ENCODE measurements around the gene TSPAN7.

The TSPAN7 gene

DNA sequence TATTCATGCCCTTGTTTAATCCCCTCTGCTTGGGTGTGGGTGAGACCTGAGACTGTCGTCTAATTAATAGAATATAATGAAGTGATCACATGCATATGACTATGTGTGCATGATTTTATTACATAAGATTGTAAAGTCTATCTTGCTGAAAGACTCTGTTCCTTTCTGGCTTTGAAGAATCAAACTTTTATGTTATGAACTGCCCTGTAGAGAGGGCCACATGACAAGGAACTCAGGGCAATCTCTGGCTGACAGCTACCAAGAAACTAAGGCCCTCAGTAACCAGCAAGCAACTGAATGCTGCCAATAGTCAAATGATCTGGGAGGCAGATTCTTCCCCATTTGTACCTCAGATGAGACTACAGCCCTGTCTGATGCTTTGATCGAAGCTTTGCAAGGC, 13.5 kb downstream of the TSPAN7 start:
- H2AFZ ChIP-seq (ENCODE audit: insufficient read depth, low read length, poor library complexity) = no peak overlapping the region

DNA sequence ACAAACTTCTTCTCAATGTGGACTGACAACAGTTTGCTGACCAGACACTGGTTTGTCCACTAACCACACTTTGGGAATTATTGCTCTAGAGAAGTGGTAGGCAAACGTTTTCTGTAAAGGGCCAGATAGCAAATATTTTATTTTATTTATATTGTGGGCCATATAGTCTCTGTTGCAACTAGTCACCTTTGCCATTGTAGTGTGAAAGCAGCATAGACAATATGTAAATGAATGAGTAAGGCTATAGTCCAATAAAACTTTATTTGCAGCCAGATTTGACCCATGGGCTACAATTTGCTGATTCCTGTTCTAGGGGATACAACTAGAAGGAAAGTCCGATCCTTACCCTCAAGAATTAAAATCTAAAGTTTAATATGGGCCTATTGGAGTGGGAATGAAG, 14.5 kb downstream of the TSPAN7 start:
- DNase-seq = no peak
- H3K27ac ChIP-seq (ENCODE audit: low read depth, low read length) = no peak overlapping the region
- H3K4me3 ChIP-seq (ENCODE audit: low read depth, low read length) = no peak overlapping the region
- H3K4me2 ChIP-seq (ENCODE audit: low read length) = no peak overlapping the region
- H3K27me3 ChIP-seq (ENCODE audit: insufficient read depth, low read length) = no peaks in the 10 kb centered on the region
- no peak overlapping the region for H3K4ac ChIP-seq (ENCODE audit: low read depth, low read length)
- no peak overlapping the region for H2AFZ ChIP-seq (ENCODE audit: insufficient read depth, low read length, poor library complexity)
- H3K79me2 ChIP-seq (ENCODE audit: control insufficient read depth, insufficient read depth, low read length, poor library complexity) = no peaks in the 10 kb centered on the region
- H2BK12ac ChIP-seq (ENCODE audit: low read length) = no peak overlapping the region
- no peak overlapping the region for H4K12ac ChIP-seq (ENCODE audit: low read depth, low read length)
- H3K9me3 ChIP-seq (ENCODE audit: insufficient read depth, low read depth, low read length) = no peaks in the 10 kb centered on the region
- WGBS (ENCODE audit: extremely low coverage, insufficient coverage, insufficient read length) = no CpG with 5 or more reads among the region's 2 CpGs
- no peak overlapping the region for H2AK5ac ChIP-seq (ENCODE audit: low read length)
- H3K4me1 ChIP-seq (ENCODE audit: control insufficient read depth in 1 of 2, insufficient read depth in 2 of 2, low read length in 2 of 2) = no peaks in the 10 kb centered on the region
- no peak overlapping the region for H2BK120ac ChIP-seq (ENCODE audit: insufficient read depth, low read length, poor library complexity)
- H3K79me1 ChIP-seq (ENCODE audit: low read length) = no peaks in the 10 kb centered on the region
- no peak overlapping the region for H3K23ac ChIP-seq (ENCODE audit: low read length)
- H3K14ac ChIP-seq (ENCODE audit: low read length) = no peak overlapping the region
- H2BK5ac ChIP-seq (ENCODE audit: low read depth, low read length, poor library complexity) = no peak overlapping the region
- H3K18ac ChIP-seq (ENCODE audit: low read length) = no peak overlapping the region
- no peak overlapping the region for H3K9ac ChIP-seq (ENCODE audit: low read length)
- H4K91ac ChIP-seq (ENCODE audit: low read depth, low read length) = no peak overlapping the region
- H4K8ac ChIP-seq (ENCODE audit: low read depth, low read length) = no peak overlapping the region
- no peaks in the 10 kb centered on the region for H3K36me3 ChIP-seq (ENCODE audit: control insufficient read depth in 1 of 2, insufficient read depth in 2 of 2, low read length in 2 of 2)

More for the DNA sequence above, 13.5 kb downstream of the TSPAN7 start:
- no peak overlapping the region for H3K14ac ChIP-seq (ENCODE audit: low read length)
- no peaks in the 10 kb centered on the region for H3K9me3 ChIP-seq (ENCODE audit: insufficient read depth, low read depth, low read length)
- H3K79me2 ChIP-seq (ENCODE audit: control insufficient read depth, insufficient read depth, low read length, poor library complexity) = no peaks in the 10 kb centered on the region
- H3K9ac ChIP-seq (ENCODE audit: low read length) = no peak overlapping the region
- H4K8ac ChIP-seq (ENCODE audit: low read depth, low read length) = no peak overlapping the region
- no peak overlapping the region for H2BK12ac ChIP-seq (ENCODE audit: low read length)
- H3K4me1 ChIP-seq (ENCODE audit: control insufficient read depth in 1 of 2, insufficient read depth in 2 of 2, low read length in 2 of 2) = no peaks in the 10 kb centered on the region
- H3K4me3 ChIP-seq (ENCODE audit: low read depth, low read length) = no peak overlapping the region
- no peak for DNase-seq
- H3K4ac ChIP-seq (ENCODE audit: low read depth, low read length) = no peak overlapping the region
- H3K27ac ChIP-seq (ENCODE audit: low read depth, low read length) = no peak overlapping the region
- H2AK5ac ChIP-seq (ENCODE audit: low read length) = no peak overlapping the region
- no peak overlapping the region for H3K4me2 ChIP-seq (ENCODE audit: low read length)
- no peak overlapping the region for H3K18ac ChIP-seq (ENCODE audit: low read length)
- no peaks in the 10 kb centered on the region for H3K79me1 ChIP-seq (ENCODE audit: low read length)
- no peaks in the 10 kb centered on the region for H3K27me3 ChIP-seq (ENCODE audit: insufficient read depth, low read length)
- H4K91ac ChIP-seq (ENCODE audit: low read depth, low read length) = no peak overlapping the region
- H2BK120ac ChIP-seq (ENCODE audit: insufficient read depth, low read length, poor library complexity) = no peak overlapping the region
- H4K12ac ChIP-seq (ENCODE audit: low read depth, low read length) = no peak overlapping the region
- no peak overlapping the region for H3K23ac ChIP-seq (ENCODE audit: low read length)
- no peaks in the 10 kb centered on the region for H3K36me3 ChIP-seq (ENCODE audit: control insufficient read depth in 1 of 2, insufficient read depth in 2 of 2, low read length in 2 of 2)
- no CpG with 5 or more reads among the region's 2 CpGs for WGBS (ENCODE audit: extremely low coverage, insufficient coverage, insufficient read length)
- H2BK5ac ChIP-seq (ENCODE audit: low read depth, low read length, poor library complexity) = no peak overlapping the region

DNA sequence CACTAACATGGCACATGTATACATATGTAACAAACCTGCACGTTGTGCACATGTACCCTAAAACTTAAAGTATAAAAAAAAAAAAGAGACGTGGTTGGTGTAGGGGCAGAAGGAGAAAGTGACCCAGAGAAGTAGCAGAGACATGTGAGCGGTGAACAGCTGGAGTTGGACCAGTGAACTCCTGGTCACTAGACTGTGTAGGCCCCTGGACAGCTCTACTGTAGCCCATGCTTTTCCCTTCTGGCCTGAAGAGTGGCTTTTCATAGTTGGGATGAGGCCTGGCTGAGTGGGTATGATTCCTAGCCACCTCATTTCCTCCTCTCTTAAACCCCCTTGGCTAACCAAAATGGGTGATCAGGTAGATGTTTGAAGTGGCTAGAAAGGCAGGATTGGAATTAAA, 16.4 kb downstream of the TSPAN7 start:
- H3K14ac ChIP-seq (ENCODE audit: low read length) = no peak overlapping the region
- no peak overlapping the region for H4K8ac ChIP-seq (ENCODE audit: low read depth, low read length)
- H3K27ac ChIP-seq (ENCODE audit: low read depth, low read length) = no peak overlapping the region
- no peak overlapping the region for H3K4me3 ChIP-seq (ENCODE audit: low read depth, low read length)
- H2AK5ac ChIP-seq (ENCODE audit: low read length) = no peak overlapping the region
- H2BK5ac ChIP-seq (ENCODE audit: low read depth, low read length, poor library complexity) = no peak overlapping the region
- H2BK120ac ChIP-seq (ENCODE audit: insufficient read depth, low read length, poor library complexity) = no peak overlapping the region
- H3K4ac ChIP-seq (ENCODE audit: low read depth, low read length) = no peak overlapping the region
- H3K23ac ChIP-seq (ENCODE audit: low read length) = no peak overlapping the region
- H3K79me1 ChIP-seq (ENCODE audit: low read length) = no peaks in the 10 kb centered on the region
- no peaks in the 10 kb centered on the region for H3K4me1 ChIP-seq (ENCODE audit: control insufficient read depth in 1 of 2, insufficient read depth in 2 of 2, low read length in 2 of 2)
- no peaks in the 10 kb centered on the region for H3K79me2 ChIP-seq (ENCODE audit: control insufficient read depth, insufficient read depth, low read length, poor library complexity)
- WGBS (ENCODE audit: extremely low coverage, insufficient coverage, insufficient read length) = no CpG with 5 or more reads among the region's 3 CpGs
- DNase-seq = no peak
- no peak overlapping the region for H3K18ac ChIP-seq (ENCODE audit: low read length)
- no peak overlapping the region for H2AFZ ChIP-seq (ENCODE audit: insufficient read depth, low read length, poor library complexity)
- H4K91ac ChIP-seq (ENCODE audit: low read depth, low read length) = no peak overlapping the region
- no peaks in the 10 kb centered on the region for H3K27me3 ChIP-seq (ENCODE audit: insufficient read depth, low read length)
- no peak overlapping the region for H3K4me2 ChIP-seq (ENCODE audit: low read length)
- H3K9ac ChIP-seq (ENCODE audit: low read length) = no peak overlapping the region
- H2BK12ac ChIP-seq (ENCODE audit: low read length) = no peak overlapping the region
- no peaks in the 10 kb centered on the region for H3K9me3 ChIP-seq (ENCODE audit: insufficient read depth, low read depth, low read length)
- H4K12ac ChIP-seq (ENCODE audit: low read depth, low read length) = no peak overlapping the region
- H3K36me3 ChIP-seq (ENCODE audit: control insufficient read depth in 1 of 2, insufficient read depth in 2 of 2, low read length in 2 of 2) = no peaks in the 10 kb centered on the region

- H3K27me3 ChIP-seq (ENCODE audit: insufficient read depth, low read length) = no peaks in the 10 kb centered on the region
- H3K4me1 ChIP-seq (ENCODE audit: control insufficient read depth in 1 of 2, insufficient read depth in 2 of 2, low read length in 2 of 2) = no peaks in the 10 kb centered on the region
- no peak overlapping the region for H3K9ac ChIP-seq (ENCODE audit: low read length)
- H3K4ac ChIP-seq (ENCODE audit: low read depth, low read length) = no peak overlapping the region
- no peak overlapping the region for H2AFZ ChIP-seq (ENCODE audit: insufficient read depth, low read length, poor library complexity)
- no peaks in the 10 kb centered on the region for H3K36me3 ChIP-seq (ENCODE audit: control insufficient read depth in 1 of 2, insufficient read depth in 2 of 2, low read length in 2 of 2)
- H3K23ac ChIP-seq (ENCODE audit: low read length) = no peak overlapping the region
- H3K4me3 ChIP-seq (ENCODE audit: low read depth, low read length) = no peak overlapping the region
- no peak overlapping the region for H2BK120ac ChIP-seq (ENCODE audit: insufficient read depth, low read length, poor library complexity)
- H2BK5ac ChIP-seq (ENCODE audit: low read depth, low read length, poor library complexity) = no peak overlapping the region
- H4K91ac ChIP-seq (ENCODE audit: low read depth, low read length) = no peak overlapping the region
- H2AK5ac ChIP-seq (ENCODE audit: low read length) = no peak overlapping the region
- no peak overlapping the region for H3K14ac ChIP-seq (ENCODE audit: low read length)
- no peaks in the 10 kb centered on the region for H3K9me3 ChIP-seq (ENCODE audit: insufficient read depth, low read depth, low read length)
- no peaks in the 10 kb centered on the region for H3K79me2 ChIP-seq (ENCODE audit: control insufficient read depth, insufficient read depth, low read length, poor library complexity)
- WGBS (ENCODE audit: extremely low coverage, insufficient coverage, insufficient read length) = no CpG with 5 or more reads among the region's 2 CpGs
- H4K12ac ChIP-seq (ENCODE audit: low read depth, low read length) = no peak overlapping the region
- H3K18ac ChIP-seq (ENCODE audit: low read length) = no peak overlapping the region
- H2BK12ac ChIP-seq (ENCODE audit: low read length) = no peak overlapping the region
- H3K79me1 ChIP-seq (ENCODE audit: low read length) = no peaks in the 10 kb centered on the region
- no peak overlapping the region for H3K27ac ChIP-seq (ENCODE audit: low read depth, low read length)
- DNase-seq = no peak
- H3K4me2 ChIP-seq (ENCODE audit: low read length) = no peak overlapping the region
- no peak overlapping the region for H4K8ac ChIP-seq (ENCODE audit: low read depth, low read length)
Observed at GRCh38 chrX:38578167-38578566, 16.8 kb downstream of the TSPAN7 start.

Measured in trophoblast cell (in vitro differentiated cells and primary cell).